Neural progenitor cell (in vitro differentiated cells): ENCODE measurements around the gene PAX6.

Experiments
- EZH2 ChIP-seq: fragments of 200-600 bp; sonication (generic); IDR thresholded peaks from 2 replicates; pipeline ENCODE4 v1.6.1; 2017; ENCODE audit warnings: antibody characterized with exemption, mild to moderate bottlenecking, moderate library complexity
- TF ChIP-seq, protein P1 (sequence below): fragments of 200-600 bp; sonication (generic); IDR thresholded peaks from 2 replicates; pipeline ENCODE4 v1.5.1; 2017; ENCODE audit warnings: antibody characterized with exemption, mild to moderate bottlenecking

DNA sequence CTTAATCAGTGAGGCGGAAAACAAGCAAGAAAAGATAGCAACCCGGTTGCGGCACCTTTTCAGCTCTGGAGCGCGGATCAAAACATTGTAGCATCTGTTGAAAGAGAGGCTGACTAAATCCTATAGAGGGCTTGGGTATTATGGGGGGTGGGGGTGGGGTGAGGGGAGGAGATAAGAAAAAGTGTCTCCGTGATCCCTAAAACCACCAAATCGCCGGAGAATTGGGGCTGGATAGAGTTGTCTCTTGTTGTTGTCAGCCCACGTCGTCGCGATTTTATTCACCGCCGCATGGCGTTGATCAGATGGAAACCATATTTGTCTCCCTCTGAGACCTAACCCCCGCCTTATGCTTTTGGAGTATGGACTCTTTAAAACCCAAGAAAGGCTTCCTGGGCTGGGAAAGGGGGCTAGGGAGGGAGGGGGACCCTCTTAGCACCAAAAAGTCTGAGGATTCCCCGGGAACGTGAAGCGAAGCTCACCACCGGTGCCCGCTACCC is 13.0 kb downstream of the PAX6 start:
- TF ChIP-seq, protein P1, sequence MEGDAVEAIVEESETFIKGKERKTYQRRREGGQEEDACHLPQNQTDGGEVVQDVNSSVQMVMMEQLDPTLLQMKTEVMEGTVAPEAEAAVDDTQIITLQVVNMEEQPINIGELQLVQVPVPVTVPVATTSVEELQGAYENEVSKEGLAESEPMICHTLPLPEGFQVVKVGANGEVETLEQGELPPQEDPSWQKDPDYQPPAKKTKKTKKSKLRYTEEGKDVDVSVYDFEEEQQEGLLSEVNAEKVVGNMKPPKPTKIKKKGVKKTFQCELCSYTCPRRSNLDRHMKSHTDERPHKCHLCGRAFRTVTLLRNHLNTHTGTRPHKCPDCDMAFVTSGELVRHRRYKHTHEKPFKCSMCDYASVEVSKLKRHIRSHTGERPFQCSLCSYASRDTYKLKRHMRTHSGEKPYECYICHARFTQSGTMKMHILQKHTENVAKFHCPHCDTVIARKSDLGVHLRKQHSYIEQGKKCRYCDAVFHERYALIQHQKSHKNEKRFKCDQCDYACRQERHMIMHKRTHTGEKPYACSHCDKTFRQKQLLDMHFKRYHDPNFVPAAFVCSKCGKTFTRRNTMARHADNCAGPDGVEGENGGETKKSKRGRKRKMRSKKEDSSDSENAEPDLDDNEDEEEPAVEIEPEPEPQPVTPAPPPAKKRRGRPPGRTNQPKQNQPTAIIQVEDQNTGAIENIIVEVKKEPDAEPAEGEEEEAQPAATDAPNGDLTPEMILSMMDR = no peak
- TF ChIP-seq EZH2 = no peak
